Activated CD4-positive, alpha-beta T cell treated with anti-CD3 and anti-CD28 coated beads, Interleukin-2, amount 50 U/mL, for 24 hours (primary cell): ENCODE data around the gene CDK14.

Experiments used
- DNase-seq, 2 donors: peaks; one replicate each; pipeline ENCODE4 v3.0.0-alpha.2; 2020; ENCODE audit warnings: low read depth in 1 of 2, low spot score in 1 of 2

CDK14 gene

DNA sequence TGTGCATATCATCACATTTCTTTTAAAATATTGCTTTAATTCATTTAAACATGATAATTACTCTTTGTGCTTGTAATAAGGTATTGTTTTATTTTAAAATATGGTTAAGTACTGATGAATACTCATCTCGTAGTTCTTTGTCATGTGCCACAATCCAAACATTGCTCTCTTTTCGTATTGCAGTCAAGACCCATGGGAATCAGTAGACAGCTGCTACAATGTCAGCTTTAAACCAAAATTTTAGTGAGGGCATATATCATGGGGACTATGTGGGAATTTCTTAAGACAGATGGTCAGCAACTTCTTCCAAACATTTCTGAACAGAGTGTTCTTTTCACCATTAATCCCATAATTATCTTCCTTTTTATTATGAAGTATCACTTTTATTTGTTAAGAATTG, 590.9 kb downstream of the CDK14 start:
- no peak for DNase-seq

GRCh38 chr7:91191771-91192170, 595.6 kb downstream of the CDK14 start:
- no peak for DNase-seq

DNA sequence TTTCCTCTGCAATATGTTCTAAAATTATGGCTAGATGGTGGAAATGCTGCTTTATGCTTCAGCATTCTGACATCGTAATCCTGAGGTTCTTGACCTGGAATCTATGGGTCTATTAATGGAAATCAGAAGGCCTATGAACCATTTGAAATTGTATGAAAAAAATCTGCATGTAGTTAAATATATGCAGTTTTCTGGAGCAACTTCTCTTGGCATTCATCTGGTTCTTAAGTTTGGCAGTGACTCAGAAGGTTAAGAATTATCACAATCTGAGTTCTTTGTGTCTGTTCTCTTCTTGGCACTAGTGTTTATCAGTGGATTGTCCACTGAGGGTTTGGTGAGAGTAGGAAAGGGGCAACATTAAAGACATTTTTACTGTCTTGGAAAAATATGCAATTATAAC, 597.0 kb downstream of the CDK14 start:
- no peak for DNase-seq

GRCh38 chr7:91194841-91195240, 598.7 kb downstream of the CDK14 start:
- no peak for DNase-seq

GRCh38 chr7:91196058-91196457, 599.9 kb downstream of the CDK14 start:
- DNase-seq: no peak

DNA sequence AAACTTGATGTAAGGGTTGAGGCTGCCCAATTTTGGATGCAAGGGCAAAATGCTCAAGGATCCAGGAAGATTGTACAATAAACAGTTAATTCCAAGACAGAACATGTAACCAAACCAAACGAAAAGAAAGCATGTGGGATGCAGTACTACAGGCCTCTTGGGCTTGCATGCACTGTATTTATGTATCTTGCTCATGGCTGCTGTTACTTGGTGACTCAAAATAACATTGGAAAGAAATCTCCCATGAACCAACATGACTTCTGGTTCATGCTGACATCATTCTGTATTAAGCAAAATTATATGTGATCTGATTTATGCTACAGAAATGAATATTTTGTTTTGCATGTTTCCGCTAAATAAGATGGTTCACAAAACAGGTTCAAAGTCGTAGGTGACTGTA, 602.2 kb downstream of the CDK14 start:
- DNase-seq: no peak

GRCh38 chr7:91199601-91200000, 603.5 kb downstream of the CDK14 start:
- no peak for DNase-seq

DNA sequence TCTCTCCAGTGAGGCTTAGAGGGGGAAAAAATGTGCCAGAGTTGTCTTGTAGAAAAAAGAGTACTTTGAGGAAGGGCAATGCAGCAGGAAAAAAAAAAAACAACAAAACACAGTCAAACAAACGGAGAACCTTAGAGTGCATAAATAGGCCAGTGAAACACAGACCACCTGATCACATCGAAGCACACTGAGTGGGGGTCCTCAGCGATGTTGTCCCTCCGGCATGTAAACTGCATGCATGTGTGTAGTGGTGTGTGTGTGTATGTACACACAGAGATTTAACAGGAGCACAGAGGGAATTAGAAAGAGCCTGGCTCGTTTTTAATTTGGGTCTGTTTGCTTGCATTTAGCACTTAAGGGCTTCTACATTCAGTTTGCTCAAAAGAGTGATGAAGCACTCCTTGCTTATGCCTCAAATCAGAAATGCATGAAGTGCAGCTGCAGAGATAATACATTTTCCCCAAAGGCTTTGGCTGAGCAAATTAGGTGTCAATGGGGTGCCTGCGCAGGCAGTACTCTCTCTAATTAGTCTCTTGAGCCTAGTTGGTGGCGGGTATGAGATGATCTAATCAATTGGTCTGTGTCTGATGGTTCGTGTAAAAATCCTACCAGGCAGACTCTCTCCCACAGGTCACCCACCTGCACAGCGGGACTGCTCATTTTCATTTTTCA, 605.5 kb downstream of the CDK14 start:
- no peak for DNase-seq

GRCh38 chr7:91206361-91206960, 610.3 kb downstream of the CDK14 start:
- no peak for DNase-seq

- DNase-seq: no peak
Measured at GRCh38 chr7:91212582-91212981, 616.5 kb downstream of the CDK14 start.

DNA sequence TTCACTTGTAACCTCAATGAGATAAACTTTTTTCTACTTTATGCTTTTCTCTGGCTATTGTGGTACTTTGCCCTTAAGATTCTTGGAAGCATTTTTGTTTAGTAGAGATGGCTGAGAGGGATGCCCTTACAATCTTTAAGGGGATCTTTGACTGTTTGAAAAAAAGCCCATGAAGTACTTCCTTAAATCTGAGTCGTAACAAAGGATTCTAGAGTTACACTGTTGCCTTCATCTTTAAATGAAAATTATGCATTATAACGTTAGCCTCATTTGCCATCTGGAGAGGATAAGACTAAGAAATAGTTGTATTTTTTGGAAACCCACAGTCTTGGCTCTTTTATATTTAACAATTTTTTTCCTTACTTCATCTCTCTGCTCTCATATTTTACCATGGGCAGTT, 630.3 kb downstream of the CDK14 start:
- DNase-seq: no peak

DNA sequence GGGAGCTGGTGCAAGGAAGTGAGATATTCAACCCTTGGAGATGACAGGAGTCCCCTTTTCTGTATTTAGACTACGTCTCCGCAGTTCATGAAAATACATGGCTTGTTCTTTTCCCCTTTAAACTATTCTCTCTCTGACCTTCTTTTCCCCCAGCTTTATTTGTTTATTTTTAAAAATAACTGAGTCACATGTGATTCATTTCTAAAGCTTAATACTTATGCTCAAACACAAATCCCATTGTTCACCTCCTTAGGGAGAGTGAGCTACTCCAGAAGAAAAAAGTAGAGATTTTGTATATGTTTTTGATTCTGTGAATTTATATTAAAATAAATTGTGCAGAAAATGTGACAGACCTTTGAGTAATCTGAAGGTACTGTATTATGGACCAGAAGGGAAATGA, 632.2 kb downstream of the CDK14 start:
- no peak for DNase-seq

GRCh38 chr7:91228927-91229558, 632.9 kb downstream of the CDK14 start:
- DNase-seq: no peak

GRCh38 chr7:91230100-91230499, 634.0 kb downstream of the CDK14 start:
- DNase-seq: no peak

DNA sequence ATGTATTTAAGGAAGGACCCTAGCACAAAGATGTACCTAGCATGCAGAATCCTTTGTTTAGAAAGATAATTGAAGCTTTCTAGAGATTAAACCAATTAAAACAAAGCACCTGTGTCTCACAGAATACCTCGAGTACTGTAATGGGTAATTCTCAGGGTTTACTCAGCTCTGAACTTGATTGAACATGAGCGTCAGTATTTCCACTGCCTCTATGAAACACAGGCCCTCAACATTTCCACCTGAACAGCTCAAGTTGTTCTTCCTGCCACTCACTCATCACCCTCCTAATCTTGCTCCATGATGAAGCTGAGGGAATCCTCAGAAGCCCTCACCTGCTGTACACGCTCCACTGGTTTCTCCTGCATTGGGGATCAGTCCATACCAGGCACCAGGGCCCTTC, 634.4 kb downstream of the CDK14 start:
- no peak for DNase-seq

DNA sequence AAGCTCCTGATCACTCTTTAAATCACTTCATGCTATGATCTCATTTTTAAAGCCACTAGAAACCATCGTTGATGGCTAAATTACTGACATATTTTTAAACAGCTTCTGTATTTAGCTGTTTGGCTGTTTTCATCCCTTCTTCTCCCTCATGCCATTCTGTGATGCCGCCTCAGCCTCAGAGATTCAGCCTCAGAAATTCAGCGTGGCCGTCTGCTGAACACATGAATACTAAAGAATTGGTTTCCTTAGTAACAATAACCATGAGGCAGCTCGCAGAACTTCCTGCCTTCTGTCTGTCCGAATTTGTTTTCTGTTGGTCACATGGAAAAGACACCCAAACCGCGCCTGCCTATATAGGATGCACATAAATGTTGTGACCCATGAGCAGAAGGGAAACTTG, 637.1 kb downstream of the CDK14 start:
- DNase-seq: no peak

DNA sequence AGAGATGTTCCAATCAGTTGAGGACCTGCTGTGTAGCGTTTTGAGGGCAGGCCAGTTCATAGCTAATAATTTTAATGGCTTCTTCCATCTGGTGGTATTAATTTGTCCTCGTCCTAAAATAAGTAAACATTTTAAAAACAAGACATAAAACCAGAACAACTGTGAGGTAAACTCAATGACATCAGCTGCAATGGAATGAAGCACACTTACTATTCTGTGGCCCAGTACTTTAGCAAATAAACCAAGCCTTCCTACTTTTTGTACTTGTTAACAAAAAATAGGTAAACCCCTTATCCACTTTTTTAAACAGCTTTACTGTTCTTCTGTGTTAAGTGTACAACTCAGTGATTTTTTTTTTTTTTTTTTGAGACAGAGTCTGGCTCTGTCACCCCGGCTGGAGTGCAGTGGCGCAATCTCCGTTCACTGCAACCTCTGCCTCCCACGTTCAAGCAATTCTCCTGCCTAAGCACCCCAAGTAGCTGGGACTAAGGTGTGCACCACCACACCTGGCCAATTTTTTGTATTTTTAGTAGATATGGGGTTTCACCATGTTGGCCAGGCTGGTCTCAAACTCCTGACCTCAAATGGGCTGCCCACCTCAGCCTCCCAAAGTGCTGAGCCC, 639.2 kb downstream of the CDK14 start:
- no peak for DNase-seq

GRCh38 chr7:91239171-91239604, 643.1 kb downstream of the CDK14 start:
- no peak for DNase-seq

GRCh38 chr7:91239772-91240171, 643.7 kb downstream of the CDK14 start:
- DNase-seq: no peak

GRCh38 chr7:91240376-91240941, 644.3 kb downstream of the CDK14 start:
- DNase-seq: no peak

GRCh38 chr7:91242097-91242844, 646.1 kb downstream of the CDK14 start:
- no peak for DNase-seq
